HG02981 (cell line): ENCODE results near the gene DDX3X.
"Not testable (repeated sequence)": the region's sequence is repeated elsewhere in the genome, so short reads cannot be mapped to it uniquely, and the experiment has no call there.

ENCODE experiments used
- ATAC-seq: cut with Tn5 transposase; IDR thresholded peaks from one replicate; pipeline ENCODE4 v1.9.1; 2021; ENCODE audit warnings: mild to moderate bottlenecking, moderate library complexity; ENCODE audit not compliant: unreplicated experiment

Gene DDX3X

GRCh38 chrX:41411222-41411621 lies 77.3 kb downstream of the DDX3X start:
- ATAC-seq: not testable (repeated sequence)

GRCh38 chrX:41412261-41413081 lies 78.5 kb downstream of the DDX3X start:
- no peak for ATAC-seq
